ENCODE results near the gene PPP2R5D. TPM values are rescaled to one million over a fixed set of nuclear protein-coding genes. Genes with fewer than 3 reads are reported as not detected.

PPP2R5D gene
- 44.0 and 50.3 TPM in 2 replicates for total RNA-seq

GRCh38 chr6:42984001-42984923 is at the start of gene PPP2R5D:
Gene PPP2R5D (plus strand): TSS chr6:42984570. CDS start chr6:42984678, 108 bp downstream.

GRCh38 chr6:42960243-42961019 is 23.9 kb upstream of the PPP2R5D start, which contains the start of gene GNMT:
Gene GNMT (plus strand): TSS chr6:42960754. CDS start chr6:42960768, 14 bp downstream.

GRCh38 chr6:42978839-42979522 is 5.4 kb upstream of the PPP2R5D start, which contains the start of gene PEX6:
Gene PEX6 (minus strand): TSS chr6:42979181. CDS start chr6:42979150, 31 bp downstream.

GRCh38 chr6:43013843-43014433 is 29.6 kb downstream of the PPP2R5D start, which contains the start of the genes KLHDC3 and MEA1:
Gene KLHDC3 (plus strand): TSS chr6:43014249. CDS start chr6:43017193, 2,944 bp downstream.
Gene MEA1 (minus strand): TSS chr6:43013946. CDS start chr6:43013813, 133 bp downstream.

GRCh38 chr6:43021270-43022047 is 37.1 kb downstream of the PPP2R5D start, which contains the start of gene RRP36:
Gene RRP36 (plus strand): TSS chr6:43021623. CDS start chr6:43021655, 32 bp downstream.

GRCh38 chr6:43053545-43054205 is 69.3 kb downstream of the PPP2R5D start, which contains the start of gene CUL7:
Gene CUL7 (minus strand): TSS chr6:43053851. CDS start chr6:43052788, 1,063 bp downstream.

GRCh38 chr6:43059168-43060033 is 75.0 kb downstream of the PPP2R5D start, which contains the start of the genes KLC4 and MRPL2:
Gene KLC4 (plus strand): TSS chr6:43059631. CDS start chr6:43061336, 1,705 bp downstream.
Gene MRPL2 (minus strand): TSS chr6:43059434. CDS start chr6:43059381, 53 bp downstream.

Other genes starting within 250 kb of the PPP2R5D start
- 34.0 and 35.3 TPM in 2 replicates for gene TBCC, start 238.5 kb upstream of the PPP2R5D start, total RNA-seq
- 6.2 and 6.9 TPM in 2 replicates for gene BICRAL, start 202.5 kb upstream of the PPP2R5D start, total RNA-seq
- gene RPL7L1, start 105.0 kb upstream of the PPP2R5D start, total RNA-seq, result 148 and 153 TPM in 2 replicates
- gene PTCRA, start 68.5 kb upstream of the PPP2R5D start, total RNA-seq, result not detected in 2 replicates
- 24.6 and 28.4 TPM in 2 replicates for gene CNPY3, start 55.1 kb upstream of the PPP2R5D start, total RNA-seq
- 0.33 TPM in 1 of 2 replicates, not detected in the other for gene GNMT, start 23.8 kb upstream of the PPP2R5D start, total RNA-seq
- gene PEX6, start 5.4 kb upstream of the PPP2R5D start, total RNA-seq, result 11.8 and 20.3 TPM in 2 replicates
- 45.5 and 46.4 TPM in 2 replicates for gene MEA1, start 29.4 kb downstream of the PPP2R5D start, total RNA-seq
- 129 and 137 TPM in 2 replicates for gene KLHDC3, start 29.7 kb downstream of the PPP2R5D start, total RNA-seq
- 102 and 110 TPM in 2 replicates for gene RRP36, start 37.1 kb downstream of the PPP2R5D start, total RNA-seq
- gene CUL7, start 69.3 kb downstream of the PPP2R5D start, total RNA-seq, result 26.7 and 50.0 TPM in 2 replicates
- gene MRPL2, start 74.9 kb downstream of the PPP2R5D start, total RNA-seq, result 19.1 and 26.5 TPM in 2 replicates
- 15.9 and 17.0 TPM in 2 replicates for gene KLC4, start 75.1 kb downstream of the PPP2R5D start, total RNA-seq
- 12.0 and 35.6 TPM in 2 replicates for gene PTK7, start 91.7 kb downstream of the PPP2R5D start, total RNA-seq
- gene SRF, start 186.7 kb downstream of the PPP2R5D start, total RNA-seq, result 24.8 TPM in 2 replicates
- gene CUL9, start 197.6 kb downstream of the PPP2R5D start, total RNA-seq, result 24.9 and 31.7 TPM in 2 replicates
- gene DNPH1, start 244.9 kb downstream of the PPP2R5D start, total RNA-seq, result 30.8 and 45.7 TPM in 2 replicates